H1 (cell line): ENCODE data around the gene CLIC3. TPM values are rescaled to one million over a fixed set of nuclear protein-coding genes. Genes with fewer than 3 reads are reported as not detected.

ENCODE experiments used
- GABPA ChIP-seq: IDR thresholded peaks from 2 replicates; pipeline ENCODE4 v1.6.1; 2011; ENCODE audit warnings: mild to moderate bottlenecking, low read length, moderate library complexity, borderline replicate concordance; ENCODE audit not compliant: insufficient read depth
- polyA plus RNA-seq, 7 experiments: library from polyadenylated mRNA; depleted of rRNA in 3 of 7; stranded (reverse) in 5 of 7; unstranded in 2 of 7; fragments of >200 nt in 5 of 7; fragments of 200-250 nt in 2 of 7; gene quantifications; 1 replicate in 5 of 7; 2 replicates in 1 of 7; 4 replicates in 1 of 7; pipeline versions ENCODE4 v1.2.1 to v1.2.3, GENCODE V29; 2011 to 2013; ENCODE audit warnings: missing spikeins in 2 of 7, mixed read lengths in 2 of 7
- total RNA-seq: library from RNA; stranded (reverse); fragmentation: NEBNext Ultra II Directional; extraction: Animal tissue kit (Norgen Biotek cat#: 25700); gene quantifications from 2 replicates; pipeline ENCODE4 v1.2.1, GENCODE V29; 2021

Gene CLIC3
- total and polyA plus RNA-seq, 2 of the 8 experiments (the other 6 are each of a cell fraction or from before 2014, with no cell fraction given), result 0.12 TPM; not detected in 1

DNA sequence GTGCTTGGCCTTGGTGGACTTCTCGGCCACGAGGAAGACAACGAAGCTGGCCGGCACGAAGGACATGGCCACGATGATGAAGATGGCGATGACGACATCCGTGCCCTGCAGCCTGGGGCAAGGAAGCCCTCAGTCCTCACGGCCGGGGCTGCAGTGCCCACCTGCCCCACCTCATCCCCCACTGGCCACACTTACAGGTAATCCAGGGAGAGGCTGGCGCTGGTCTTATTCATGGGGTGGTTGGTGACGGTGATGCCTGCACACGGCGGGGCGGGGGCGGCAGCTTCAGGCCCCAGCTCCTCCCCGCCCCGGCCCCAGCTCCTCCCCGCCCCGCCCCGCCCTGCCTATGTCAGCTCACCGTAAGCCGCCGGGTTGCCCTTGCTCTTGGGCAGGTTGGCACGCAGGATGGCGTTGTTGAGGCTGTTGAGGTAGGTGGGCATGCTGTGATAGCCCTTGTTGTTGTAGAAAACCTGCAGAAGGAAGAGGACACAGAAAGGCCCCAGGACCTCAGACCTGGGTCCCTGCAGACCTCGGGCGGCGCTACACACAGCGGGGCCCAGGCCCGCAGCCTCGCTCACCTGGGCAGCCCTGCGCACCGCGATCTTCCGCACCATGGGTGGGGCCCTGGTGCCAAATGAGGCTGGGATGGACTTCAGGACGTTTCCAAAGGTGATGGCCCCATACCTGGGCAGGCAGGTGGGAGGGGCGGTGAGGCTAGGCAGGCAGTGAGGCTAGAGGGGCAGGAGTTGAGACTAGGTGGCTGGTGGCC, 15.7 kb upstream of the CLIC3 start (continued):
- TF ChIP-seq GABPA, result no peak
